ENCODE results near the gene SLC8A2. TPM values are rescaled to one million over a fixed set of nuclear protein-coding genes. Genes with fewer than 3 reads are reported as not detected.
A peak's percentile ranks its signal among the peaks of the same experiment; 100 is the strongest.

Gene SLC8A2
- total and polyA plus RNA-seq, 2 of the 8 experiments (the other 6 are each of a cell fraction or from before 2014, with no cell fraction given) = 7.3 to 12.4 TPM

DNA sequence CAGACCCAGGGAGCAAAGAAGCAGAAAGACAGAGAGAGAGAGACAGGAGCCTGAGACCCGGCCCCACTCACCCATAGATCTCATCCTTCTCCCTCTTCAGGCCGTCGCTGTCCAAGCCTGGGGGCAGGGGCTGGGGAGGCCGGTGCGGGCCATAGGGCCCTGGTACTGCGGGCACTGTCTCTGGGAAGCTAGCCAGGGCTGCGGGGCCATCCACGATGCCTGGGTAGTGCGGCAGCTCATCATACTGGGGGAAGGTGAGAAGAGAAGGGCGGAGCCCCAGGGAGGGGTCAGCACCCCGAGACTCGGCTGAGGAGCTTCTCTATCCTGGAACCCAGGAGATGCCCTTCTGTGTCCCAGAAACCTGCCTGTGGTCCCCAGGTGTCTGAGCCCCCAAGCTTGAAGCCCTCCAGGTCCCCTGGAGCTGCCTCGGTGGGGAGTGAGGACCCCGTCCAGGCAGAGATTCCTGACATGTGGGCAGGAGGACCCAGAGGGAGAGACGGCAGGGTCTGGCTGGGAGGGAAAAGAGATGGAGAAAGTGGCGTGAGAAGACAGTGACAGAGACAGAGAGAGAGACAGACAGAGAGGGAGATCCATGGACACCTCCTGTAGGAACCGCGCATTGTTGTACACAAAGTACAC, 54.5 kb downstream of the SLC8A2 start:
- Histone ChIP-seq H3K23ac (ENCODE audit: insufficient read length) (no peak overlapping the region), H3K4me3 (ENCODE audit: extremely low read depth in 1 of 4, insufficient read depth in 2 of 4, low read depth in 3 of 4, low read length in 4 of 4) (peak overlapping the region; percentile 35 to 75 (median 46); a peak in 6 of 8 replicates), H3K27me3 (replicated peaks in 1 of 4; ENCODE audit: control insufficient read depth in 3 of 4, extremely low read depth in 1 of 4, insufficient read depth in 3 of 4, low read length in 3 of 4) (peaks cover 30 to 62% (median 60%) of the 10 kb centered on the region in 4 experiments), H3K36me3 (ENCODE audit: control insufficient read depth in 2 of 4, insufficient read depth in 4 of 4, low read length in 3 of 4) (peaks cover 0 to 3% (median 0%) of the 10 kb centered on the region in 4 experiments; a peak in 1 of 8 replicates), H4K5ac (ENCODE audit: insufficient read length, low read depth, low read length) (no peak overlapping the region), H3K9ac (replicated peaks in 1 of 4; ENCODE audit: extremely low read depth in 1 of 4, low read depth in 3 of 4, low read length in 3 of 4) (no peak overlapping the region), H2AK5ac (ENCODE audit: low read depth, low read length) (peak overlapping the region; percentile 17; the same call in 1 of the 2 replicates), H2BK20ac (ENCODE audit: low read length) (no peak overlapping the region), H4K20me1 (replicated peaks in 1 of 2; ENCODE audit: control insufficient read depth in 1 of 2, insufficient read depth in 2 of 2, low read length in 2 of 2) (peaks cover 5 to 12% of the 10 kb centered on the region in 2 experiments), H3K18ac (ENCODE audit: extremely low read depth, low read length) (no peak overlapping the region), H3K4me2 (ENCODE audit: insufficient read depth in 1 of 2, low read depth in 2 of 2, low read length in 2 of 2) (peak overlapping the region; percentile 92 to 96), H3K4me1 (replicated peaks in 1 of 4; ENCODE audit: control insufficient read depth in 3 of 4, insufficient read depth in 4 of 4, low read length in 3 of 4) (peaks cover 6 to 31% (median 19%) of the 10 kb centered on the region in 4 experiments), H2BK12ac (ENCODE audit: low read depth, low read length) (0 out of 2 replicates have a peak overlapping the region, but pooled peaks have one; percentile 93), H3K9me3 (ENCODE audit: insufficient read depth in 2 of 2, low read depth in 1 of 2, low read length in 1 of 2) (no peaks in the 10 kb centered on the region), H3K56ac (replicated peaks; ENCODE audit: insufficient read length, low read depth, low read length) (no peak overlapping the region), H2AFZ (ENCODE audit: low read length) (no peak overlapping the region), H3K23me2 (ENCODE audit: low read depth, low read length) (peaks cover 35% of the 10 kb centered on the region), H2BK120ac (replicated peaks; ENCODE audit: low read depth, low read length) (no peak overlapping the region), H3K14ac (ENCODE audit: insufficient read length) (no peak overlapping the region), H4K8ac (ENCODE audit: extremely low read depth, insufficient read depth, low read length) (no peak overlapping the region), H3K4ac (replicated peaks; ENCODE audit: insufficient read length, low read depth, low read length) (no peak overlapping the region), H3K79me1 (ENCODE audit: low read depth, low read length) (no peaks in the 10 kb centered on the region), H2BK15ac (ENCODE audit: low read length) (peak overlapping the region; percentile 98; the same call in 1 of the 2 replicates), H3K27ac (ENCODE audit: low read depth, low read length) (no peak overlapping the region), H4K91ac (replicated peaks; ENCODE audit: insufficient read length, low read length) (no peak overlapping the region), H3K79me2 (ENCODE audit: control insufficient read depth in 1 of 2, insufficient read depth in 2 of 2, low read length in 2 of 2) (no peaks in the 10 kb centered on the region), H2BK5ac (ENCODE audit: low read depth, low read length) (0 out of 2 replicates have a peak overlapping the region, but pooled peaks have one; percentile 5)
- POLR2A ChIA-PET (ENCODE audit: partially characterized antibody) = interaction anchor here (0.7 to 1.7 kb wide), 3 partner anchors 19 to 68 kb away, joined by 3 to 6 read pairs (median 6); partner anchors contain the start of gene DHX34
- CTCF ChIA-PET (ENCODE audit: partially characterized antibody) = interaction anchor here (0.6 to 5.2 kb wide), 9 partner anchors 8 to 432 kb away, joined by 3 to 32 read pairs (median 4); no protein-coding TSS in a partner anchor
- TF ChIP-seq KDM4A (IDR thresholded peaks at IDR 0.05; ENCODE audit: low read depth, low read length, severe bottlenecking) (peak; percentile 33), FOSL1 (IDR thresholded peaks at IDR 0.05; ENCODE audit: insufficient read depth, low read depth, low read length) (peak; percentile 73; the same call in 1 of the 2 replicates), SIN3A (conservative IDR thresholded peaks at IDR 0.05 in 1 of 2, IDR thresholded peaks at IDR 0.05 in 1 of 2; ENCODE audit: low read depth in 1 of 2, low read length in 2 of 2) (0 out of 4 replicates have a peak, but pooled peaks of 1 of the 2 experiments have one; percentile 18), CEBPB (IDR thresholded peaks at IDR 0.05; ENCODE audit: low read depth, low read length) (no peak), RNF2 (IDR thresholded peaks at IDR 0.05; ENCODE audit: borderline replicate concordance, low read depth, low read length, missing control alignments, poor library complexity, severe bottlenecking) (no peak), CREB1 (IDR thresholded peaks at IDR 0.05) (0 out of 2 replicates have a peak, but pooled peaks have one; percentile 5), KDM1A (IDR thresholded peaks at IDR 0.05; ENCODE audit: borderline replicate concordance, low read length) (no peak)
- TF ChIP-seq, protein P1, sequence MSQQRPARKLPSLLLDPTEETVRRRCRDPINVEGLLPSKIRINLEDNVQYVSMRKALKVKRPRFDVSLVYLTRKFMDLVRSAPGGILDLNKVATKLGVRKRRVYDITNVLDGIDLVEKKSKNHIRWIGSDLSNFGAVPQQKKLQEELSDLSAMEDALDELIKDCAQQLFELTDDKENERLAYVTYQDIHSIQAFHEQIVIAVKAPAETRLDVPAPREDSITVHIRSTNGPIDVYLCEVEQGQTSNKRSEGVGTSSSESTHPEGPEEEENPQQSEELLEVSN (IDR thresholded peaks at IDR 0.05) = peak; percentile 45; the same call in 1 of the 2 replicates
- DNase-seq (ENCODE audit: low read depth in 1 of 2, low spot score in 2 of 2) (peak in 1 of 2 experiments; percentile 69), FAIRE-seq (no peak)
- WGBS, 2 experiments (ENCODE audit: extremely low coverage in 1 of 2, insufficient coverage in 1 of 2, insufficient read length in 1 of 2, insufficient replicate concordance in 2 of 2, low coverage in 1 of 2, low lambda C conversion rate in 2 of 2, missing lambda C conversion rate in 1 of 2) = 12% methylated on average over 16 of the region's 18 CpGs; no CpG with 5 or more reads in 1 of the 2 experiments
